Measurements from ENCODE around the gene MYT1.
"Not testable (repeated sequence)": the region's sequence is repeated elsewhere in the genome, so short reads cannot be mapped to it uniquely, and the experiment has no call there.

Gene MYT1

DNA sequence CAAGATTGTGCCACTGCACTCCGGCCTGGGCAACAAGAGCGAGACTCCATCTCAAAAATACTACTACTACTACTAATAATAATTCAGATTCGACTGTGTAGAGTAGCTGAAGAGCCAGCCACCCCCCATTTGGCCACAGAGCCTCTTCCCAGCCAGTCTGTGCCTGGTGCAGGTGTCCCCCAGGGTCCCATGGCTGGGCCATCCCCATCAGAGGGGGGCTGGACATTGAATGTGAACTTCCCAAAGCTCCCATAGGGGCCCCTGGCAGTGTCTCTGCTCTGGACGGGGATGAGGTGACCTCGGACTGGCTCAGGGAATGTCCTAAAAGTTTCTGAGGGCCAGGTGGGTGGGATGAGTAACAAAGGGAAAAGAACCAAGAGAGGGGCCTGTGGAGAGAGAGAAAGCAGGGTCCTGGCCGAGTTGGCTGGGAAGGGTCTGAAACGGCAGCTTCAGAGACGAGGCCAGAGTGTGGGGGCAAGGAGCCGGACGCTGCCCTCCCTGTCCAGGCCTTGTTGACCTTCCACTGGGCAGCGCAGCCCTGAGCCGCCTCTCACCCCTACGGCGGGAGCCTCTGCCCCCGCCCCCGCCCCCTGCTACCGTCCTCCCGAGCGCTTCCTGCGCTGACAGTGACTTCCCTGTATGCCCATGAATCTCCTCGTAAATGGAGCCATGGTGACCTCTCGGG is 66.4 kb downstream of the MYT1 start:
- DNase-seq (ENCODE audit: low read depth in 2 of 2), result no peak

DNA sequence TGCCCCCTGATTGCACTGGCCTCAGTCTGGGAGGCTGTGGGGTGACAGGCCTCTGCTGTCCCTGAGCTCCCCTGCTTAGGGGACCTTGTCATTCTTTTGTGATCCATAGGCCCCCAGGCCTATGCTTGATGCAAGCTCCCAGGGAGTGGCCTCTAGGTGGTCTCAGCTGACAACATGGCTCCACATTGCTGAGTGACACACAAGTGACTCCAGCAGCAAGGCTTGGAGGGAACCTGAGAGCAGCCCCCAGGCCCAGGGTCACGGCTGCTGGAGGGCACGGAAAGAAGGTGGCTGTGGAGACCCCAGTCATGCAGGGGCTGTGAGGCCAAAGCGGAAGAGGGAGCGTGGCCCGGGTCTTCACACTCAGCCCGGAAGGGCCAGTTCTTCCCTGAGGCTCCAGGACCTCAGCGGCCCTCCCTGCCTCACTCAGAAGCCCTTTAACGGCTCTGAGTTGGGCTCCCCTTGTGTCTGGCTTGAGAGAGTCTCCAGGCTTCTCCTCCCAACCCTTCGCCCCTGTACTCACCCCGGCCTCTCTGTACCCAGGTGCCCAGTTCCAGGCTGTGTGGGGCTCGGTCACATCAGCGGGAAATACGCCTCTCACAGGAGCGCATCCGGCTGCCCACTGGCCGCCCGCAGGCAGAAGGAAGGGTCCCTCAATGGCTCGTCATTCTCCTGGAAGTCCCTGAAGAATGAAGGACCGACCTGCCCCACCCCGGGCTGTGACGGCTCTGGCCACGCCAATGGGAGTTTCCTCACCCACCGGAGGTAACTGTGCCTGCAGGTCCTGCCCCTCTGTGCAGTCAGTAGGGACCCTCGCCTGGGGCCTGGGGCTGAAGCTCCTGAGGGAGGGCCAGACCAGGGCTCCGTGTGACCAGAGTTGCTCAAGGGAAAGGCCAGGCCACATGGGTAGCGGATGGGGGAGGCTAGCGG is 67.6 kb downstream of the MYT1 start:
- DNase-seq (ENCODE audit: low read depth in 2 of 2), result no peak

- no peak for DNase-seq (ENCODE audit: low read depth in 2 of 2)
Measured at GRCh38 chr20:64232794-64233193, 68.5 kb downstream of the MYT1 start.

- no peak for DNase-seq (ENCODE audit: low read depth in 2 of 2)
Measured at GRCh38 chr20:64233725-64234124, 69.5 kb downstream of the MYT1 start.

- no peak for DNase-seq (ENCODE audit: low read depth in 2 of 2)
Measured at GRCh38 chr20:64234291-64234791, 70.1 kb downstream of the MYT1 start.

DNA sequence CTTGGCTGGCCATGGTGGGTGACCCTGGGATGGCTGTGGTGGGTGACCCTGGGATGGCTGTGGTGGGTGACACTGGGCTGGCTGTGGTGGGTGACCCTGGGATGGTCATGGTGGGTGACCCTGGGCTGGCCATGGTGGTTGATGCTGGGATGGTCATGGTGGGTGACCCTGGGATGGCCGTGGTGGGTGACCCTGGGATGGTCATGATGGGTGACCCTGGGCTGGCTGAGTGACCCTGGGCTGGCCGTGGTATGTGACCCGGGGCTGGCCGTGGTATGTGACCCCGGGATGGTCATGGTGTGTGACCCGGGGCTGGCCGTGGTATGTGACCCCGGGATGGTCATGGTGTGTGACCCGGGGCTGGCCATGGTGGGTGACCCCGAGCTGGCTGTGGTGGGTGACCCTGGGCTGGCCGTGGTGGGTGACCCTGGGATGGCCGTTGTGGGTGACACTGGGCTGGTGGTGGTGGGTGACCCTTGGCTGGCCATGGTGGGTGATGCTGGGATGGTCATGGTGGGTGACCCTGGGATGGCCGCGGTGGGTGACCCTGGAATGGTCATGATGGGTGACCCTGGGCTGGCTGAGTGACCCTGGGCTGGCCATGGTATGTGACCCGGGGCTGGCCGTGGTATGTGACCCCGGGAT is 70.8 kb downstream of the MYT1 start:
- not testable (repeated sequence) for DNase-seq (ENCODE audit: low read depth in 2 of 2)

DNA sequence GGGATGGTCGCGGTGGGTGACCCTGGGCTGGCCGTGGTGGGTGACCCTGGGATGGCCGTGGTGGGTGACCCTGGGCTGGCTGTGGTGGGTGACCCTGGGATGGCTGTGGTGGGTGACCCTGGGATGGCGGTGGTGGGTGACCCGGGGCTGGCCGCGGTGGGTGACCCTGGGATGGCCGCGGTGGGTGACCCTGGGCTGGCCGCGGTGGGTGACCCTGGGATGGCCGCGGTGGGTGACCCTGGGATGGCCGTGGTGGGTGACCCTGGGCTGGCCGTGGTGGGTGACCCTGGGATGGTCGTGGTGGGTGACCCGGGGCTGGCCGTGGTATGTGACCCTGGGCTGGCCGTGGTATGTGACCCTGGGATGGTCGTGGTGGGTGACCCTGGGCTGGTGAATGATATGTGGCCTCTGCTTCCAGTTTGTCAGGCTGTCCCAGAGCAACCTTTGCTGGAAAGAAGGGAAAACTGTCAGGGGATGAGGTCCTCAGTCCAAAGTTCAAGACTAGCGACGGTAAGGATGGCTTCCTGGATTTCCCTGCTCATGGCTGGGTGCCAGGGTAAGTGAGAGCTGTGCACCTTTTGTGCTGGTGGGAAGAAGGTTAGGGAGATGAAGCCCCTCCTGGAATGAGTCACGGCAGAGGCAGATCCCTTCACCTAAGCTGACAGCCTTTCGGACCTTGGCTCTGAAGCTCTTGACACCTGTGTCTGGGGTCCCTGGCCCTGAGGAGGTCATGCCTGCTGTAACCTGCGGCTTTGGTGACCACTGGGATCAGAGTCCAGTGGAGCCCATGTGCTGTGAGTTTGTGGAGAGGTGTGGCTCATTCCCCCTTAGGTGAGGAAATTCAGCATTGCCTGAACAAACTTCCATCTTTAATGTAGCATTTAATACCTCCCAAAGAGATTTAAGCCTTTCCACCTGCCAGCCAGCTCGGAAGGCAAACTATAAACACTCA is 72.2 kb downstream of the MYT1 start:
- no peak for DNase-seq (ENCODE audit: low read depth in 2 of 2)

GRCh38 chr20:64237316-64237715 is 73.1 kb downstream of the MYT1 start:
- no peak for DNase-seq (ENCODE audit: low read depth in 2 of 2)

- no peak for DNase-seq (ENCODE audit: low read depth in 2 of 2)
Measured at GRCh38 chr20:64238115-64238825, 74.0 kb downstream of the MYT1 start.

- DNase-seq (ENCODE audit: low read depth in 2 of 2), result no peak
Measured at GRCh38 chr20:64238851-64239387, 74.7 kb downstream of the MYT1 start.

- DNase-seq (ENCODE audit: low read depth in 2 of 2), result no peak
Measured at GRCh38 chr20:64239449-64240242, 75.4 kb downstream of the MYT1 start.

GRCh38 chr20:64240243-64241015 is 76.2 kb downstream of the MYT1 start:
- DNase-seq (ENCODE audit: low read depth in 2 of 2), result no peak

DNA sequence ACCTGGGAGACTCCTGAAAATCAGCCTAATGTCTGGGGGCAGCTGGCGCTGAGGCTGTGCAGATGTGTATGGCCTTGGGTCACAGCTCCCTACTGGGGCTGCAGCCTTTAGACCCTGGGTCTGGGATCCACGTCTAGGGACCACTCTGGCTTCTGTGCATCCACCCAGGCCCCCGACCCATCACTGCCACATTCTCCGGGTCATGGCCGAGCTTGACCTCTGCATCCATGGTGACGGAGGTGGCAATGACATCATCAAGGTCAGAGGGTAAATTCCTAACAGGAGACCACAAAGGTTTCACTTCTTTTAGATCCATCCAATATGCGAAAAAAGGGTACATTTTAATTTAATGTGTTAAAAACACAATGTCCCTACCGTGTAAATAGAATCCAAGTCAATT is 76.8 kb downstream of the MYT1 start:
- no peak for DNase-seq (ENCODE audit: low read depth in 2 of 2)

GRCh38 chr20:64242003-64242796 is 77.9 kb downstream of the MYT1 start:
- no peak for DNase-seq (ENCODE audit: low read depth in 2 of 2)

GRCh38 chr20:64242797-64243475 is 78.7 kb downstream of the MYT1 start:
- DNase-seq (ENCODE audit: low read depth in 2 of 2), result no peak

DNA sequence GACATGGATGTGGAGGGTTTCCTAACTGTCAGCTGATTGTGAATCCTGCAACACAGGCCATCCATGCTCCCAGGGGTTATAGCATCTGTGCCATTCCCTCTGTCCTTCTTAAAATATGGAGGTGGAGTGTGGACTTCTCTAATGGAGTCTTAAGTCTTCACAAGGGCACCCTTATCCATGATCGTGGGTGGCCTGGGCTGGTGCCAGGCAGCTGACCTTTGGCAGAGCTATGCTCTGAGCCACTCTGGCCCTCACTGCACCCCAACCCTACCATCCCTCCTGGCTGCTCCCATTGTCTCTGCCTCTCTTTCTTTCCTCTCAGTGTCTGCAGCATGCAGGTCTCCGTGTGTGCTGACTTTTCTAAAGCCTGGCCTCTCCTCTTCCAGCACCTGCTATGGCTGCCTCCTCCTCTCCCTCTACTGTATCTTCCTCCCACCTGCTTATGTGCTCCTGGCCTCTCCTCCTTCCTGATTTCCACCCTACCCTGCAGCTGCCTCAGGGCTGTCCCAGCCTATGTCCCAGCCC is 80.1 kb downstream of the MYT1 start:
- DNase-seq (ENCODE audit: low read depth in 2 of 2), result no peak
